HepG2 (cell line): Measurements from ENCODE around the gene RUSF1. TPM values are rescaled to one million over a fixed set of nuclear protein-coding genes. Genes with fewer than 3 reads are reported as not detected.

Source experiments
- ATAC-seq: fragments of 200-7000 bp; cut with Tn5 transposase; 3 replicates; pipeline ENCODE4 v1.9.1; 2020; ENCODE audit warnings: mild to moderate bottlenecking, moderate library complexity
- BruUV-seq: library from RNA; stranded (reverse); fragments of 400-500 nt; replicated peaks from 2 replicates; lab custom pipeline; 2021; lab: Mats Ljungman, UMichigan
- CTCF ChIA-PET: fragments of 300-600 bp; formaldehyde crosslinking; extraction: SDS; loops from one replicate; lab custom pipeline; 2021; ENCODE audit warnings: low total read pairs, inconsistent platforms, low intra/inter-chr PET ratio; lab: Yijun Ruan, JAX
- POLR2A ChIA-PET: fragments of 350-600 bp; sonication (Branson Sonifier 250); formaldehyde crosslinking; loops from one replicate; lab custom pipeline; 2020; ENCODE audit warnings: antibody characterized with exemption, inconsistent platforms; lab: Yijun Ruan, JAX
- DNase-seq: peaks from one replicate; pipeline ENCODE4 v3.0.0-alpha.2; 2015; ENCODE audit warnings: low spot score
- FAIRE-seq: peaks from 3 replicates; lab custom pipeline; 2011; peaks lifted over from hg19 to GRCh38; lab: Jason Lieb, UNC
- H2AFZ ChIP-seq: one replicate; pipeline ENCODE4 v1.6.1; 2011; ENCODE audit warnings: low read length, inconsistent platforms
- H3K27ac ChIP-seq: fragments of 300-600 bp; 3 replicates; pipeline ENCODE4 v1.8.0; 2011; ENCODE audit warnings: mixed run types, mild to moderate bottlenecking, mixed read lengths, low read length, inconsistent platforms; ENCODE audit not compliant: insufficient read depth; ENCODE audit errors: extremely low read length
- H3K27me3 ChIP-seq, 2 experiments: fragments of 200-600 bp in 1 of 2; 2 replicates in 1 of 2; 3 replicates in 1 of 2; pipeline versions ENCODE4 v1.6.0 to v1.8.0; 2011; ENCODE audit warnings: low read length in 2 of 2, mild to moderate bottlenecking in 2 of 2, moderate library complexity in 2 of 2, inconsistent platforms in 1 of 2; ENCODE audit not compliant: insufficient read depth in 2 of 2, control insufficient read depth in 1 of 2
- H3K36me3 ChIP-seq, 2 experiments: fragments of 200-600 bp in 1 of 2; replicated peaks in 1 of 2; 2 replicates in 1 of 2; 3 replicates in 1 of 2; pipeline versions ENCODE4 v1.5.1 to v1.8.0; 2011; ENCODE audit warnings: low read length in 2 of 2, inconsistent platforms in 1 of 2; ENCODE audit not compliant: insufficient read depth in 2 of 2, control insufficient read depth in 1 of 2
- H3K4me1 ChIP-seq: 2 replicates; pipeline ENCODE4 v1.5.1; 2012; ENCODE audit warnings: low read length, inconsistent platforms; ENCODE audit not compliant: insufficient read depth
- H3K4me2 ChIP-seq: 2 replicates; pipeline ENCODE4 v1.6.0; 2011; ENCODE audit warnings: low read depth, low read length, inconsistent platforms
- H3K4me3 ChIP-seq, 3 experiments: fragments of 200-600 bp in 1 of 3; sonication (generic), shearing (Covaris generic) in 1 of 3; replicated peaks in 1 of 3; 2 replicates each; pipeline ENCODE4 v1.5.1; 2011 to 2016; ENCODE audit warnings: low read length in 3 of 3, inconsistent platforms in 2 of 3, low read depth in 2 of 3, mild to moderate bottlenecking in 2 of 3, control low read depth in 1 of 3, mixed read lengths in 1 of 3; ENCODE audit not compliant: insufficient read depth in 1 of 3
- H3K79me2 ChIP-seq: one replicate; pipeline ENCODE4 v1.6.1; 2011; ENCODE audit warnings: low read length, inconsistent platforms; ENCODE audit not compliant: insufficient read depth
- H3K9ac ChIP-seq: 2 replicates; pipeline ENCODE4 v1.6.0; 2011; ENCODE audit warnings: mild to moderate bottlenecking, low read depth, low read length, inconsistent platforms; ENCODE audit not compliant: insufficient read depth
- H3K9me3 ChIP-seq: 2 replicates; pipeline ENCODE4 v1.5.1; 2012; ENCODE audit warnings: mild to moderate bottlenecking, low read length
- H4K20me1 ChIP-seq: 2 replicates; pipeline ENCODE4 v1.6.0; 2011; ENCODE audit warnings: inconsistent platforms, mild to moderate bottlenecking, low read length, moderate library complexity; ENCODE audit not compliant: insufficient read depth
- ATF5 ChIP-seq: sonication (generic); formaldehyde crosslinking; IDR thresholded peaks from 2 replicates; pipeline ENCODE4 v1.4.0; 2020; ENCODE audit warnings: mild to moderate bottlenecking, low read depth, missing genetic modification reagents
- CHCHD3 ChIP-seq: sonication (generic); formaldehyde crosslinking; IDR thresholded peaks from 2 replicates; pipeline ENCODE4 v1.8.0; 2022; ENCODE audit warnings: mild to moderate bottlenecking, missing genetic modification reagents, moderate library complexity
- DR1 ChIP-seq: sonication (generic); formaldehyde crosslinking; IDR thresholded peaks from 2 replicates; pipeline ENCODE4 v1.8.0; 2021; ENCODE audit warnings: mild to moderate bottlenecking, missing genetic modification reagents, inconsistent platforms
- DRAP1 ChIP-seq: IDR thresholded peaks from 2 replicates; pipeline ENCODE4 v1.6.1; 2016; ENCODE audit warnings: missing genetic modification reagents, missing compliant biosample characterization
- DZIP1 ChIP-seq: sonication (generic); formaldehyde crosslinking; IDR thresholded peaks from 2 replicates; pipeline ENCODE4 v1.5.0; 2020; ENCODE audit warnings: mild to moderate bottlenecking, missing genetic modification reagents
- FOXA3 ChIP-seq: IDR thresholded peaks from 2 replicates; pipeline ENCODE4 v1.6.1; 2016; ENCODE audit warnings: missing genetic modification reagents, missing compliant biosample characterization
- HDAC1 ChIP-seq: sonication (generic); formaldehyde crosslinking; IDR thresholded peaks from 2 replicates; pipeline ENCODE4 v1.5.1; 2020; ENCODE audit warnings: mild to moderate bottlenecking, missing genetic modification reagents
- HNRNPL ChIP-seq: fragments of 200-400 bp; formaldehyde crosslinking; IDR thresholded peaks from 2 replicates; pipeline ENCODE4 v1.6.1; 2017; ENCODE audit warnings: mild to moderate bottlenecking, low read depth, low read length
- MXI1 ChIP-seq: IDR thresholded peaks from 3 replicates; pipeline ENCODE4 v1.6.1; 2012; ENCODE audit warnings: low read depth, low read length, inconsistent platforms, borderline replicate concordance
- PCBP1 ChIP-seq: fragments of 200-400 bp; formaldehyde crosslinking; IDR thresholded peaks from 2 replicates; pipeline ENCODE4 v1.6.1; 2017; ENCODE audit warnings: mild to moderate bottlenecking, low read depth, low read length, borderline replicate concordance
- RORA ChIP-seq: sonication (generic); formaldehyde crosslinking; IDR thresholded peaks from 2 replicates; pipeline ENCODE4 v1.5.0; 2020; ENCODE audit warnings: mild to moderate bottlenecking, missing genetic modification reagents, moderate library complexity
- SMAD9 ChIP-seq: sonication (generic); formaldehyde crosslinking; IDR thresholded peaks from 2 replicates; pipeline ENCODE4 v1.5.1; 2020; ENCODE audit warnings: mild to moderate bottlenecking, missing genetic modification reagents
- STAT5B ChIP-seq: sonication (generic); formaldehyde crosslinking; IDR thresholded peaks from 2 replicates; pipeline ENCODE4 v1.4.0; 2020; ENCODE audit warnings: missing genetic modification reagents
- TARDBP ChIP-seq: sonication (generic); formaldehyde crosslinking; IDR thresholded peaks from 2 replicates; pipeline ENCODE4 v1.8.0; 2022; ENCODE audit warnings: mild to moderate bottlenecking, missing genetic modification reagents
- ZFP1 ChIP-seq: IDR thresholded peaks from 2 replicates; pipeline ENCODE4 v1.6.1; 2016
- ZFP36L1 ChIP-seq: sonication (generic); formaldehyde crosslinking; IDR thresholded peaks from 2 replicates; pipeline ENCODE4 v1.8.0; 2022; ENCODE audit warnings: mild to moderate bottlenecking, missing genetic modification reagents, moderate library complexity
- ZNF234 ChIP-seq: sonication (generic); formaldehyde crosslinking; conservative IDR thresholded peaks from 2 replicates; pipeline ENCODE4 v1.5.1; 2020; ENCODE audit warnings: mild to moderate bottlenecking, missing genetic modification reagents
- ZNF605 ChIP-seq: sonication (generic); formaldehyde crosslinking; IDR thresholded peaks from 2 replicates; pipeline ENCODE4 v1.8.0; 2022; ENCODE audit warnings: mild to moderate bottlenecking, missing genetic modification reagents
- ZNF788 ChIP-seq: sonication (generic); formaldehyde crosslinking; IDR thresholded peaks from 2 replicates; pipeline ENCODE4 v1.5.0; 2020; ENCODE audit warnings: mild to moderate bottlenecking, missing genetic modification reagents, borderline replicate concordance
- ZNF816 ChIP-seq: sonication (generic); formaldehyde crosslinking; IDR thresholded peaks from 2 replicates; pipeline ENCODE4 v1.8.0; 2022; ENCODE audit warnings: missing genetic modification reagents, mild to moderate bottlenecking, borderline replicate concordance
- WGBS: methylation state at CpG from one replicate; pipeline ENCODE4 v1.1.6; 2017; ENCODE audit warnings: low lambda C conversion rate; 5-methylcytosine and 5-hydroxymethylcytosine counted together
- in situ Hi-C: cut with HindIII; loops from 2 replicates; pipeline ENCODE4 v1.10.0; 2017; ENCODE audit warnings: low pct_unique_long_range_greater_than_20kb; ENCODE audit not compliant: extremely low pct_ligation_motif_present
- intact Hi-C: fragments of 100-400 bp; cut with micrococcal nuclease; formaldehyde crosslinking; loops from one replicate; pipeline ENCODE4 v1.10.0; 2022; ENCODE audit not compliant: unreplicated experiment
- polyA plus RNA-seq, 8 experiments: library from polyadenylated mRNA; depleted of rRNA in 3 of 8; stranded (reverse) in 7 of 8; unstranded in 1 of 8; fragments of >200 nt; fragmentation: Illumina TruSeq in 4 of 8; extraction: Trizol in 4 of 8; gene quantifications; 2 replicates each; pipeline versions ENCODE4 v1.2.1 to v1.2.3, GENCODE V29; 2011 to 2016; ENCODE audit warnings: low read depth in 4 of 8, missing spikeins in 1 of 8, mixed read lengths in 1 of 8; ENCODE audit not compliant: insufficient read depth in 1 of 8
- total RNA-seq, 5 experiments: library from RNA; depleted of rRNA; stranded (reverse); fragments of >200 nt; fragmentation: Illumina TruSeq; extraction: Trizol; gene quantifications; 2 replicates each; pipeline ENCODE4 v1.2.3, GENCODE V29; 2016; ENCODE audit warnings: low read depth in 1 of 5

The RUSF1 gene
- total and polyA plus RNA-seq, 2 of the 13 experiments (the other 11 are each of a cell fraction or from before 2014, with no cell fraction given) = 40.8 to 50.2 TPM

- Histone ChIP-seq H3K27ac (peak overlapping the region; percentile 80), H3K4me1 (peaks cover 77% of the 10 kb centered on the region), H3K9me3 (no peaks in the 10 kb centered on the region), H4K20me1 (no peaks in the 10 kb centered on the region), H3K4me3 (peak overlapping the region; percentile 71 to 94 (median 92)), H3K4me2 (peak overlapping the region; percentile 100), H3K27me3 (peaks cover 0 to 16% of the 10 kb centered on the region in 2 experiments; a peak in 3 of 5 replicates), H2AFZ (no peak overlapping the region), H3K36me3 (no peaks in the 10 kb centered on the region), H3K79me2 (no peaks in the 10 kb centered on the region), H3K9ac (peak overlapping the region; percentile 74)
- 31% methylated on average over 47 of the region's 68 CpGs for WGBS
- intact Hi-C loops (loop anchor here (1.0 to 5.0 kb wide), 3 partner anchors 17 to 221 kb away; partner anchors contain the start of genes ARMC5 and RUSF1), in situ Hi-C loops (no loop called here)
- DNase-seq (peak; percentile 63), FAIRE-seq (no peak), ATAC-seq (peak; percentile 63)
- POLR2A ChIA-PET = interaction anchor here (0.9 to 5.0 kb wide), 14 partner anchors 8 to 397 kb away, joined by 4 to 110 read pairs (median 7); partner anchors contain the start of genes ARMC5, FUS, RUSF1 and ZNF267
- no TSS peak for BruUV-seq
- CTCF ChIA-PET = no interaction called here
- TF ChIP-seq TARDBP (CRISPR knock-in tag) = peak; percentile 19; the same call in 1 of the 2 replicates
- TF ChIP-seq ZFP1 (CRISPR knock-in tag) = no peak
- 0 out of 2 replicates have a peak, but pooled peaks have one; percentile 8 for TF ChIP-seq SMAD9 (CRISPR knock-in tag)
- no peak for TF ChIP-seq DZIP1
- no peak for TF ChIP-seq DR1 (CRISPR knock-in tag)
- TF ChIP-seq HDAC1 (CRISPR knock-in tag) = no peak
- 0 out of 2 replicates have a peak, but pooled peaks have one; percentile 9 for TF ChIP-seq CHCHD3 (CRISPR knock-in tag)
- no peak for TF ChIP-seq ZNF816
- TF ChIP-seq HNRNPL = 0 out of 2 replicates have a peak, but pooled peaks have one; percentile 47
- TF ChIP-seq ATF5 (CRISPR knock-in tag) = no peak
- no peak for TF ChIP-seq STAT5B (CRISPR knock-in tag)
- 0 out of 2 replicates have a peak, but pooled peaks have one; percentile 2 for TF ChIP-seq ZNF788
- peak; percentile 49 for TF ChIP-seq DRAP1 (CRISPR knock-in tag)
- TF ChIP-seq ZNF234 = 0 out of 2 replicates have a peak, but pooled peaks have one; percentile 7
- TF ChIP-seq PCBP1 = peak; percentile 88; the same call in 1 of the 2 replicates
- TF ChIP-seq ZFP36L1 (CRISPR knock-in tag) = no peak
- no peak for TF ChIP-seq ZNF605 (CRISPR knock-in tag)
- no peak for TF ChIP-seq FOXA3
- TF ChIP-seq MXI1 = 0 out of 3 replicates have a peak, but pooled peaks have one; percentile 10
- no peak for TF ChIP-seq RORA
These were observed 31.6 kb downstream of the RUSF1 start for GRCh38 chr16:31476303-31477219.
